WTC11 (cell line): Measurements from ENCODE around the gene WBP4. TPM values are rescaled to one million over a fixed set of nuclear protein-coding genes. Genes with fewer than 3 reads are reported as not detected.

Source experiments
- CBFB ChIP-seq: sonication (generic); formaldehyde crosslinking; IDR thresholded peaks from 2 replicates; pipeline ENCODE4 v1.8.1; 2022; ENCODE audit warnings: mild to moderate bottlenecking, low read depth, missing genetic modification reagents
- CREM ChIP-seq: sonication (generic); formaldehyde crosslinking; IDR thresholded peaks from 2 replicates; pipeline ENCODE4 v1.8.1; 2022; ENCODE audit warnings: mild to moderate bottlenecking, missing genetic modification reagents, moderate library complexity
- ELF4 ChIP-seq: sonication (generic); formaldehyde crosslinking; IDR thresholded peaks from 2 replicates; pipeline ENCODE4 v1.8.1; 2022; ENCODE audit warnings: low read depth, mild to moderate bottlenecking, moderate library complexity, missing genetic modification reagents
- ESRRA ChIP-seq: sonication (generic); formaldehyde crosslinking; IDR thresholded peaks from 2 replicates; pipeline ENCODE4 v1.8.1; 2022; ENCODE audit warnings: mild to moderate bottlenecking, missing genetic modification reagents, borderline replicate concordance
- ETV6 ChIP-seq: sonication (generic); formaldehyde crosslinking; IDR thresholded peaks from 2 replicates; pipeline ENCODE4 v1.8.1; 2022; ENCODE audit warnings: mild to moderate bottlenecking, missing genetic modification reagents
- FOXK1 ChIP-seq: sonication (generic); formaldehyde crosslinking; IDR thresholded peaks from 2 replicates; pipeline ENCODE4 v1.8.0; 2022; ENCODE audit warnings: mild to moderate bottlenecking, moderate library complexity, missing genetic modification reagents
- GTF2I ChIP-seq: fragments of 250-450 bp; sonication (Bioruptor Pico); conservative IDR thresholded peaks from 2 replicates; pipeline ENCODE4 v1.4.0; 2021; ENCODE audit warnings: mild to moderate bottlenecking
- IRF2 ChIP-seq: sonication (generic); formaldehyde crosslinking; IDR thresholded peaks from 2 replicates; pipeline ENCODE4 v1.8.0; 2022; ENCODE audit warnings: low read depth, missing genetic modification reagents, borderline replicate concordance
- JUN ChIP-seq: sonication (generic); formaldehyde crosslinking; IDR thresholded peaks from 2 replicates; pipeline ENCODE4 v1.8.0; 2023; ENCODE audit warnings: mild to moderate bottlenecking, missing genetic modification reagents
- MYBL2 ChIP-seq: sonication (generic); formaldehyde crosslinking; IDR thresholded peaks from 2 replicates; pipeline ENCODE4 v1.8.1; 2023; ENCODE audit warnings: mild to moderate bottlenecking, moderate library complexity, missing genetic modification reagents
- NFATC4 ChIP-seq: fragments of 250-450 bp; sonication (Bioruptor Pico); IDR thresholded peaks from 2 replicates; pipeline ENCODE4 v1.9.0; 2021; ENCODE audit warnings: mild to moderate bottlenecking
- NFYB ChIP-seq: sonication (generic); formaldehyde crosslinking; conservative IDR thresholded peaks from 2 replicates; pipeline ENCODE4 v1.8.0; 2022; ENCODE audit warnings: low read depth, missing genetic modification reagents
- NR1H2 ChIP-seq: sonication (generic); formaldehyde crosslinking; IDR thresholded peaks from 2 replicates; pipeline ENCODE4 v1.9.0; 2021; ENCODE audit warnings: mild to moderate bottlenecking, moderate library complexity, missing genetic modification reagents
- RORB ChIP-seq: fragments of 250-450 bp; sonication (Bioruptor Pico); IDR thresholded peaks from 2 replicates; pipeline ENCODE4 v1.9.0; 2021; ENCODE audit warnings: mild to moderate bottlenecking
- SMAD4 ChIP-seq: sonication (generic); formaldehyde crosslinking; IDR thresholded peaks from 2 replicates; pipeline ENCODE4 v1.8.0; 2022; ENCODE audit warnings: mild to moderate bottlenecking, missing genetic modification reagents
- SP1 ChIP-seq: sonication (generic); formaldehyde crosslinking; conservative IDR thresholded peaks from 2 replicates; pipeline ENCODE4 v1.8.1; 2022; ENCODE audit warnings: missing genetic modification reagents
- TCF7 ChIP-seq: sonication (generic); formaldehyde crosslinking; IDR thresholded peaks from 2 replicates; pipeline ENCODE4 v1.8.0; 2022; ENCODE audit warnings: mild to moderate bottlenecking, low read depth, missing genetic modification reagents, moderate library complexity
- ZNF138 ChIP-seq: sonication (generic); formaldehyde crosslinking; conservative IDR thresholded peaks from 2 replicates; pipeline ENCODE4 v1.8.1; 2022; ENCODE audit warnings: mild to moderate bottlenecking, moderate library complexity, missing genetic modification reagents
- ZNF219 ChIP-seq: sonication (generic); formaldehyde crosslinking; IDR thresholded peaks from 2 replicates; pipeline ENCODE4 v1.8.0; 2023; ENCODE audit warnings: missing genetic modification reagents, mild to moderate bottlenecking, borderline replicate concordance
- ZNF263 ChIP-seq: sonication (generic); formaldehyde crosslinking; IDR thresholded peaks from 2 replicates; pipeline ENCODE4 v1.8.1; 2022; ENCODE audit warnings: low read depth, mild to moderate bottlenecking, moderate library complexity, missing genetic modification reagents
- ZNF423 ChIP-seq: fragments of 250-450 bp; sonication (Bioruptor Pico); IDR thresholded peaks from 2 replicates; pipeline ENCODE4 v2.1.2; 2022; ENCODE audit warnings: mild to moderate bottlenecking, moderate library complexity
- total RNA-seq: library from RNA; stranded (reverse); gene quantifications from 3 replicates; pipeline ENCODE4 v1.2.3, GENCODE V29; 2021
- TF ChIP-seq, protein P1 (sequence below): sonication (generic); formaldehyde crosslinking; IDR thresholded peaks from 2 replicates; pipeline ENCODE4 v1.8.0; 2022; ENCODE audit warnings: mild to moderate bottlenecking, missing genetic modification reagents
- TF ChIP-seq, protein P2 (sequence below): sonication (generic); formaldehyde crosslinking; IDR thresholded peaks from 2 replicates; pipeline ENCODE4 v1.8.0; 2022; ENCODE audit warnings: mild to moderate bottlenecking, missing genetic modification reagents
- TF ChIP-seq, protein P3 (sequence below): sonication (generic); formaldehyde crosslinking; IDR thresholded peaks from 2 replicates; pipeline ENCODE4 v1.8.0; 2023; ENCODE audit warnings: missing genetic modification reagents
- TF ChIP-seq, protein P4 (sequence below): sonication (generic); formaldehyde crosslinking; IDR thresholded peaks from 2 replicates; pipeline ENCODE4 v1.8.1; 2022; ENCODE audit warnings: mild to moderate bottlenecking, moderate library complexity, missing genetic modification reagents
- TF ChIP-seq, protein P5 (sequence below): sonication (generic); formaldehyde crosslinking; IDR thresholded peaks from 2 replicates; pipeline ENCODE4 v1.8.1; 2022; ENCODE audit warnings: missing genetic modification reagents, borderline replicate concordance
- TF ChIP-seq, protein P6 (sequence below): sonication (generic); formaldehyde crosslinking; IDR thresholded peaks from 2 replicates; pipeline ENCODE4 v1.8.0; 2022; ENCODE audit warnings: mild to moderate bottlenecking, missing genetic modification reagents
- TF ChIP-seq, protein P7 (sequence below): sonication (generic); formaldehyde crosslinking; IDR thresholded peaks from 2 replicates; pipeline ENCODE4 v1.8.1; 2023; ENCODE audit warnings: mild to moderate bottlenecking, missing genetic modification reagents
- TF ChIP-seq, protein P8 (sequence below): fragments of 250-450 bp; sonication (Bioruptor Pico); IDR thresholded peaks from 2 replicates; pipeline ENCODE4 v2.1.2; 2022; ENCODE audit warnings: mild to moderate bottlenecking, moderate library complexity
- TF ChIP-seq, protein P9 (sequence below): fragments of 250-450 bp; sonication (Bioruptor Pico); IDR thresholded peaks from 2 replicates; pipeline ENCODE4 v1.9.0; 2021; ENCODE audit warnings: mild to moderate bottlenecking

WBP4 gene
- total RNA-seq, 1 experiment from 2014 or later: 9.6 TPM

DNA sequence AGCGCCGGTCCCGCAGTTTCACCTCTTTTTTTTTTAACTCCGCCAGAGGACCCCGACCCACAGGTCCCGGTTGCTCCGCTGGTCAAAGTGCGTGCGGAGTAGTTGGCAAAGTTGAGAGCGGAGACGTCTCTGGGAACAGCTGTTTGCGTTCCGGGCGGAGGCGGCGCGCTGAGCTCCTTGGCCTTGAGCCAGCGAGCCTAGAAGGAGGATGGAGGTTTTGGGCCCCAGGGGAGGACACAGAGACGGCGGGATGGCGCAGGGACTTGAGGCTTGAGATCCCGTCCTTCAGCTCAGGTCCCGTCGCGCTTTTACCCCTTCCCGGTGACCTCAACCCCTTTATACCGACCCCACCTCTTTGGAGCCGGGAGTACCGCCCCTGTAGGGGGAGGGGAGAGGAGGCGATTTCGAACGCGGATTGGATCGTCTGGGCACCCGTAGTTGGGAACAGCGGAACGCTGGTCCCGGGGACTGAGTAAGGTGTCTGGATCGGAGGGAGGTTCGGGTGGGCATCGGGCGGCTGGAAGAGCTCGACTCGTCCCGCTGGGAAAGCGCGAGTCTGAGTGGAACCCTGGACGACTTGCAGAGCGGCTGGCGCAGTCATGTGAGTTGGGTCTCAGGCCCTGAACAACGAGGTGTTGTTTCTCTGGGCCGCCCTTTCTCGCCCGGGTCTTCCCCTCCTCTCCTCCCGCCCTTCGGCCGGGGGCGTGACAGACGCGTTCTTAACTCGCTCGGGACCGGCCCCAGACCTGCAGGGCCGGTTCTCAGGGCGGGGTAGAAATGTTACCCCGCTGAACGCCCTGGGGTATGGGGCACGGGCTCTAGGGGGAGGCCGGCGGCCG lies at the start of gene WBP4 (continued):
- no peak; the same call in 1 of the 2 replicates for TF ChIP-seq ZNF219
- no peak for TF ChIP-seq NFATC4
- no peak for TF ChIP-seq MYBL2 (CRISPR knock-in tag)
- TF ChIP-seq, protein P1, sequence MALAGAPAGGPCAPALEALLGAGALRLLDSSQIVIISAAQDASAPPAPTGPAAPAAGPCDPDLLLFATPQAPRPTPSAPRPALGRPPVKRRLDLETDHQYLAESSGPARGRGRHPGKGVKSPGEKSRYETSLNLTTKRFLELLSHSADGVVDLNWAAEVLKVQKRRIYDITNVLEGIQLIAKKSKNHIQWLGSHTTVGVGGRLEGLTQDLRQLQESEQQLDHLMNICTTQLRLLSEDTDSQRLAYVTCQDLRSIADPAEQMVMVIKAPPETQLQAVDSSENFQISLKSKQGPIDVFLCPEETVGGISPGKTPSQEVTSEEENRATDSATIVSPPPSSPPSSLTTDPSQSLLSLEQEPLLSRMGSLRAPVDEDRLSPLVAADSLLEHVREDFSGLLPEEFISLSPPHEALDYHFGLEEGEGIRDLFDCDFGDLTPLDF: no peak
- TF ChIP-seq JUN (CRISPR knock-in tag): no peak
- no peak for TF ChIP-seq GTF2I (CRISPR knock-in tag)
- TF ChIP-seq, protein P2, sequence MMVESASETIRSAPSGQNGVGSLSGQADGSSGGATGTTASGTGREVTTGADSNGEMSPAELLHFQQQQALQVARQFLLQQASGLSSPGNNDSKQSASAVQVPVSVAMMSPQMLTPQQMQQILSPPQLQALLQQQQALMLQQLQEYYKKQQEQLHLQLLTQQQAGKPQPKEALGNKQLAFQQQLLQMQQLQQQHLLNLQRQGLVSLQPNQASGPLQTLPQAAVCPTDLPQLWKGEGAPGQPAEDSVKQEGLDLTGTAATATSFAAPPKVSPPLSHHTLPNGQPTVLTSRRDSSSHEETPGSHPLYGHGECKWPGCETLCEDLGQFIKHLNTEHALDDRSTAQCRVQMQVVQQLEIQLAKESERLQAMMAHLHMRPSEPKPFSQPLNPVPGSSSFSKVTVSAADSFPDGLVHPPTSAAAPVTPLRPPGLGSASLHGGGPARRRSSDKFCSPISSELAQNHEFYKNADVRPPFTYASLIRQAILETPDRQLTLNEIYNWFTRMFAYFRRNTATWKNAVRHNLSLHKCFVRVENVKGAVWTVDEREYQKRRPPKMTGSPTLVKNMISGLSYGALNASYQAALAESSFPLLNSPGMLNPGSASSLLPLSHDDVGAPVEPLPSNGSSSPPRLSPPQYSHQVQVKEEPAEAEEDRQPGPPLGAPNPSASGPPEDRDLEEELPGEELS (CRISPR knock-in tag): no peak; the same call in 1 of the 2 replicates
- TF ChIP-seq SP1 (CRISPR knock-in tag): peak; percentile 69; the same call in 1 of the 2 replicates
- TF ChIP-seq RORB (CRISPR knock-in tag): no peak
- TF ChIP-seq, protein P3, sequence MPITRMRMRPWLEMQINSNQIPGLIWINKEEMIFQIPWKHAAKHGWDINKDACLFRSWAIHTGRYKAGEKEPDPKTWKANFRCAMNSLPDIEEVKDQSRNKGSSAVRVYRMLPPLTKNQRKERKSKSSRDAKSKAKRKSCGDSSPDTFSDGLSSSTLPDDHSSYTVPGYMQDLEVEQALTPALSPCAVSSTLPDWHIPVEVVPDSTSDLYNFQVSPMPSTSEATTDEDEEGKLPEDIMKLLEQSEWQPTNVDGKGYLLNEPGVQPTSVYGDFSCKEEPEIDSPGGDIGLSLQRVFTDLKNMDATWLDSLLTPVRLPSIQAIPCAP (CRISPR knock-in tag): no peak
- TF ChIP-seq NR1H2 (CRISPR knock-in tag): no peak
- no peak for TF ChIP-seq ESRRA (CRISPR knock-in tag)
- TF ChIP-seq NFYB (CRISPR knock-in tag): no peak
- TF ChIP-seq ZNF263 (CRISPR knock-in tag): no peak
- TF ChIP-seq TCF7 (CRISPR knock-in tag): no peak; the same call in 1 of the 2 replicates
- TF ChIP-seq, protein P4, sequence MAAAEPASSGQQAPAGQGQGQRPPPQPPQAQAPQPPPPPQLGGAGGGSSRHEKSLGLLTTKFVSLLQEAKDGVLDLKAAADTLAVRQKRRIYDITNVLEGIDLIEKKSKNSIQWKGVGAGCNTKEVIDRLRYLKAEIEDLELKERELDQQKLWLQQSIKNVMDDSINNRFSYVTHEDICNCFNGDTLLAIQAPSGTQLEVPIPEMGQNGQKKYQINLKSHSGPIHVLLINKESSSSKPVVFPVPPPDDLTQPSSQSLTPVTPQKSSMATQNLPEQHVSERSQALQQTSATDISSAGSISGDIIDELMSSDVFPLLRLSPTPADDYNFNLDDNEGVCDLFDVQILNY (CRISPR knock-in tag): peak; percentile 75; the same call in 1 of the 2 replicates
- peak; percentile 21; the same call in 1 of the 2 replicates for TF ChIP-seq ETV6
- TF ChIP-seq FOXK1: no peak; the same call in none of the 2 replicates
- TF ChIP-seq, protein P5, sequence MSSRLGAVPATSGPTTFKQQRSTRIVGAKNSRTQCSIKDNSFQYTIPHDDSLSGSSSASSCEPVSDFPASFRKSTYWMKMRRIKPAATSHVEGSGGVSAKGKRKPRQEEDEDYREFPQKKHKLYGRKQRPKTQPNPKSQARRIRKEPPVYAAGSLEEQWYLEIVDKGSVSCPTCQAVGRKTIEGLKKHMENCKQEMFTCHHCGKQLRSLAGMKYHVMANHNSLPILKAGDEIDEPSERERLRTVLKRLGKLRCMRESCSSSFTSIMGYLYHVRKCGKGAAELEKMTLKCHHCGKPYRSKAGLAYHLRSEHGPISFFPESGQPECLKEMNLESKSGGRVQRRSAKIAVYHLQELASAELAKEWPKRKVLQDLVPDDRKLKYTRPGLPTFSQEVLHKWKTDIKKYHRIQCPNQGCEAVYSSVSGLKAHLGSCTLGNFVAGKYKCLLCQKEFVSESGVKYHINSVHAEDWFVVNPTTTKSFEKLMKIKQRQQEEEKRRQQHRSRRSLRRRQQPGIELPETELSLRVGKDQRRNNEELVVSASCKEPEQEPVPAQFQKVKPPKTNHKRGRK: no peak
- no peak for TF ChIP-seq ELF4 (CRISPR knock-in tag)
- TF ChIP-seq CBFB: no peak
- TF ChIP-seq, protein P6, sequence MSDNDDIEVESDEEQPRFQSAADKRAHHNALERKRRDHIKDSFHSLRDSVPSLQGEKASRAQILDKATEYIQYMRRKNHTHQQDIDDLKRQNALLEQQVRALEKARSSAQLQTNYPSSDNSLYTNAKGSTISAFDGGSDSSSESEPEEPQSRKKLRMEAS (CRISPR knock-in tag): peak; percentile 65
- TF ChIP-seq IRF2 (CRISPR knock-in tag): no peak
- TF ChIP-seq CREM (CRISPR knock-in tag): 0 out of 2 replicates have a peak, but pooled peaks have one; percentile 42
- TF ChIP-seq, protein P7, sequence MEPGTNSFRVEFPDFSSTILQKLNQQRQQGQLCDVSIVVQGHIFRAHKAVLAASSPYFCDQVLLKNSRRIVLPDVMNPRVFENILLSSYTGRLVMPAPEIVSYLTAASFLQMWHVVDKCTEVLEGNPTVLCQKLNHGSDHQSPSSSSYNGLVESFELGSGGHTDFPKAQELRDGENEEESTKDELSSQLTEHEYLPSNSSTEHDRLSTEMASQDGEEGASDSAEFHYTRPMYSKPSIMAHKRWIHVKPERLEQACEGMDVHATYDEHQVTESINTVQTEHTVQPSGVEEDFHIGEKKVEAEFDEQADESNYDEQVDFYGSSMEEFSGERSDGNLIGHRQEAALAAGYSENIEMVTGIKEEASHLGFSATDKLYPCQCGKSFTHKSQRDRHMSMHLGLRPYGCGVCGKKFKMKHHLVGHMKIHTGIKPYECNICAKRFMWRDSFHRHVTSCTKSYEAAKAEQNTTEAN (CRISPR knock-in tag): no peak
- TF ChIP-seq, protein P8, sequence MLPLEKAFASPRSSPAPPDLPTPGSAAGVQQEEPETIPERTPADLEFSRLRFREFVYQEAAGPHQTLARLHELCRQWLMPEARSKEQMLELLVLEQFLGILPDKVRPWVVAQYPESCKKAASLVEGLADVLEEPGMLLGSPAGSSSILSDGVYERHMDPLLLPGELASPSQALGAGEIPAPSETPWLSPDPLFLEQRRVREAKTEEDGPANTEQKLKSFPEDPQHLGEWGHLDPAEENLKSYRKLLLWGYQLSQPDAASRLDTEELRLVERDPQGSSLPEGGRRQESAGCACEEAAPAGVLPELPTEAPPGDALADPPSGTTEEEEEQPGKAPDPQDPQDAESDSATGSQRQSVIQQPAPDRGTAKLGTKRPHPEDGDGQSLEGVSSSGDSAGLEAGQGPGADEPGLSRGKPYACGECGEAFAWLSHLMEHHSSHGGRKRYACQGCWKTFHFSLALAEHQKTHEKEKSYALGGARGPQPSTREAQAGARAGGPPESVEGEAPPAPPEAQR: no peak
- TF ChIP-seq SMAD4 (CRISPR knock-in tag): 0 out of 2 replicates have a peak, but pooled peaks have one; percentile 38
- no peak for TF ChIP-seq ZNF423 (CRISPR knock-in tag)
- TF ChIP-seq ZNF138 (CRISPR knock-in tag): no peak
- TF ChIP-seq, protein P9, sequence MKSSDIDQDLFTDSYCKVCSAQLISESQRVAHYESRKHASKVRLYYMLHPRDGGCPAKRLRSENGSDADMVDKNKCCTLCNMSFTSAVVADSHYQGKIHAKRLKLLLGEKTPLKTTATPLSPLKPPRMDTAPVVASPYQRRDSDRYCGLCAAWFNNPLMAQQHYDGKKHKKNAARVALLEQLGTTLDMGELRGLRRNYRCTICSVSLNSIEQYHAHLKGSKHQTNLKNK (CRISPR knock-in tag): no peak
